Measurements from ENCODE around the gene SLIT3. TPM values are rescaled to one million over a fixed set of nuclear protein-coding genes. Genes with fewer than 3 reads are reported as not detected.

Gene SLIT3
- polyA plus RNA-seq, 4 donors = 44.8 to 57.0 (median 49.6) TPM

DNA sequence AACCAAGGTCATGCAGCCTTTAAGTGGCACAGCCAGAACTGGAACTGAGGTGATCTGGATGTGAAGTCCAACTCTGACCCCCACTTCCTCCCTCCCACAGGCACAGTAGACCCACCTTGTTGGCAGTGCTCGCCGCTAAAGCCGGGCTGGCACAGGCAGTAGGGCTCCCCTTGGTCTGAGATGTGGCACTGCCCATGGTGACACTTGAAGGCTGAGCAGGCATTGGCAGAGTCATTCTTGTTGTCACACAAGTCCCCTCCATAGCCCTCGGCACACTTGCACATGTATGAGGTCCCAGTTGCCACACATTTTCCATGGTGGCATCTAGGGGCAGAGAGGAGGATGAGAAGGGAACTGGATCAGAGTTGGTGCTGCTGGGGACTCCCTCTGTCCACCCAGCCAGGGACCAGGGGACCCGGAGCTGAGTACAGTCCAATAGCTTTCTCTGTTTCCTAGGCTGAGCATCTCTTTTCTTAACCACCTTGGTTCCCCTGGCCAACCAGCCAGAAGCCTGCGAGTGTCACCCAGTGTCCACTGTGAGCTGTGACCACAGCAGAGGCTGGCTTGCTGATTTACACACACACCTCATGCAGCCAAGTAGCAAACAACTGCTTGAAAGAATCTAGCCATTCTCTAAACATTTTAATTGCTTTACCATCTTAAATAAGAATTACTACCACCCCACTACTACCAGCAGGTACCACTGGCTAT lies 631.1 kb downstream of the SLIT3 start:
- no peak for DNase-seq (ENCODE audit: low read depth in 4 of 4, low spot score in 2 of 4)

DNA sequence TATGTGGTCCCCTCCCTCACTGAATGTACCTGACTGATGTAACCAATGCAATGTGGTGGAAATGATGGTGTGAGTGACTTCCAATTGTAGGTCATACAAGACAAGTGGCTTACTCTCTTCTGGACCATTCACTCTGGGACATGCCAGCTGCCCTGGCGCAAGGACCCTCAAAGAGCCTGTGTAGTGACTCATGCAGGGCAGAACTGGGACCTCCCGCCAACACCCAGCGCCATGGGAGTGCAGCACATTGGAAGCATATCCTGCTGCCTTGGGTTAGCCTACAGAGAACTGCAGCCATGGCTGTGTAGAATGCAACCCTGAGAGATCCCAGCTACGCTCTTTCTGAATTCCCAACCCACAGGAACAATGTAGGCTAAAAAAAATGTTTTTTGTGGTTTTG lies 631.8 kb downstream of the SLIT3 start:
- DNase-seq (ENCODE audit: low read depth in 4 of 4, low spot score in 2 of 4) = no peak

DNA sequence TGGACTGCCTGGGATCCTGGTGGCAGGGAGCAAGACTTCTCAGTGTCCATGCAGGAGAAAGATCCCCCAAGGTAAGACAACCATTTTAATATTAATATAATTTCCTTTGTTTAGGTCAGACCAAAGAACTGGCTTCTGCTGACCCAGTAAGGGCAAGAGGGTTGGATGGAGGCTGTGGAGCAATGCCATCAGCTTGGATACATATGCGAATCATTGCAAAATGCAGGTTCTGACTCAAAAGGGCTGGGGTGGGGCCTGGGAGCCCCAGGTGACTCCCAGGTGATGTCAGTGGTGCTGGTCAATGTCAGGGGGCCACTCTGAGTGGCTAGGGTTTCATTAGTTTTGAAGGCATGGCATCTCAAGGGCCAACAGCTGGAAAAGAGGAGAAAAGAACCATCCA lies 632.9 kb downstream of the SLIT3 start:
- no peak for DNase-seq (ENCODE audit: low read depth in 4 of 4, low spot score in 2 of 4)

DNA sequence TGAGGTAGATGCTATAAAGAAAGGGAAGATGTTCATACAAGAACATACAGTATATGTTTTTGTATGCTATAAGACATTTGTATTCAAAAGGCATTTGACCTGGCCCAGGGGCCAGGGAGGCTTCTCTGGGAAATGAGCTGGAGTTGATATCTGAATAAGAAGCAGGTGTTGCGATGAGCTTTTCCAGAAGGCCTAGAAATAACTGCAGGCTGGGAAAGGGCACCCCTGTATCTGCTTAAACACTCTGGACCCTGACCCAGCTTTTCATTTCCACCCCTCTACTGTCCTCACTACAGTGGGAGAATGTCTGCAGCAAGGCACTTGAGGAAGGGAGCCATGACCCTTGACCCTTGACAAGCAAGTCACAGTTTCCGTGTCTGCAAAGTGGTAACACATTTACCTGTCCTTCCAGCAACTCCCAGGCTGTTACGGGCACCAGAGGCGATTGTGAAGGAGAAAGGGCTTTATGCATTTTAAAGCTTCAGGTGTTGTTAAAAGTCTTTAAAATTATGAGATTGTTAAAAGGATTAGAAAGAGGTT lies 633.6 kb downstream of the SLIT3 start:
- no peak for DNase-seq (ENCODE audit: low read depth in 4 of 4, low spot score in 2 of 4)

DNA sequence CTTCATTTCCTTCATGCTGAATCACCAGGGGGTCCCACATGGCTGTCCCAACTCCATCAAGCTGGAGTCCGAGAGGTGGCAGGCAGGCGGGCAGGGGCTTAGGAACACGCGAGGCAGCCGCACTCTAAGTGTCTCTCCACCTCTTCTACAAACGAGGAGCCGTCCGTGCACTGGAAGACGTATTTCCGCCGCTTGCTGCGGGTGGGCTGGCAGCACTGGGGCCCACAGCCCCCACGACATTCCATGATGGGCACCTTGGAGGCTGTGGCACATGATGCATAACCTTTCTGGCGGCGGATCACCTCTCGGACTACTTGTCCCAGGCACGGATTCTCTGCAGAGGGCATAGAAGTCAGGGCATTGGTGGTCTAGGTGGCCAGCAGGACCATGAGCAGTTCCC lies 634.6 kb downstream of the SLIT3 start:
- no peak for DNase-seq (ENCODE audit: low read depth in 4 of 4, low spot score in 2 of 4)

DNA sequence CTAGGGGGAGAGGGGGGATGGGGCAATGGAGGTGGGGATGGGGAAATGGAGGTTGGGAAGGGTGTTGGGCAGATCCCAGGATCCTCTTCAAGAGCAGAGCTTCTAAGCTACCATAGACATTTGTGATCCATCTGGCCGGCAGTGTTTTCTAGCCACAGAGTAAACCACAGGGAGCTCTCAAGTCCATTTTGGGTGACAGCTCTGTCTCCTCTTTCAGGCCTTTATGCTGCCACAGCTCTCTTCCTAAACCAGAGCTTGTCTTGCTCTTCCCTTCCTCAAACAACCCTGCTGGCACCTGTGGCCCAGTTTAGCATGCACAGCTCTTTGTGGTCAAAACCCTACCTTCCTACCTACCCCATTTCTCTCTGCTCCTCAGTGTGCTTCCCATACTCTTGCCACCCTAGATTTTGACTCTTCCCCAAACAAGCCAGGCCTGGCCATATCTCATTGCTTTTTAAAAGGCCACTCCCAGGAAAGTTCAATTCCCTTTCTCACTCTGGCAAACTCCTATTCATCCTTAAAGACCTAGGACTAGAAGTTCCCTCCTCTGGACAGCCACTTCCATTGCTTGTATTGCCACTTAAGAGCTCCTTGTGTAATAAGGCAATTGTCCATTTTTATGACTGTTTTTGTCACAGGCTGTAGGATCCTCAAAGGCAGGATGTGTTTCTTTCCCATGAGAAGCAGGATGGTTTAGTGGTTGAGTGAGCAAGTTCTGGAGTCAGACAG lies 637.5 kb downstream of the SLIT3 start:
- DNase-seq (ENCODE audit: low read depth in 4 of 4, low spot score in 2 of 4) = no peak

DNA sequence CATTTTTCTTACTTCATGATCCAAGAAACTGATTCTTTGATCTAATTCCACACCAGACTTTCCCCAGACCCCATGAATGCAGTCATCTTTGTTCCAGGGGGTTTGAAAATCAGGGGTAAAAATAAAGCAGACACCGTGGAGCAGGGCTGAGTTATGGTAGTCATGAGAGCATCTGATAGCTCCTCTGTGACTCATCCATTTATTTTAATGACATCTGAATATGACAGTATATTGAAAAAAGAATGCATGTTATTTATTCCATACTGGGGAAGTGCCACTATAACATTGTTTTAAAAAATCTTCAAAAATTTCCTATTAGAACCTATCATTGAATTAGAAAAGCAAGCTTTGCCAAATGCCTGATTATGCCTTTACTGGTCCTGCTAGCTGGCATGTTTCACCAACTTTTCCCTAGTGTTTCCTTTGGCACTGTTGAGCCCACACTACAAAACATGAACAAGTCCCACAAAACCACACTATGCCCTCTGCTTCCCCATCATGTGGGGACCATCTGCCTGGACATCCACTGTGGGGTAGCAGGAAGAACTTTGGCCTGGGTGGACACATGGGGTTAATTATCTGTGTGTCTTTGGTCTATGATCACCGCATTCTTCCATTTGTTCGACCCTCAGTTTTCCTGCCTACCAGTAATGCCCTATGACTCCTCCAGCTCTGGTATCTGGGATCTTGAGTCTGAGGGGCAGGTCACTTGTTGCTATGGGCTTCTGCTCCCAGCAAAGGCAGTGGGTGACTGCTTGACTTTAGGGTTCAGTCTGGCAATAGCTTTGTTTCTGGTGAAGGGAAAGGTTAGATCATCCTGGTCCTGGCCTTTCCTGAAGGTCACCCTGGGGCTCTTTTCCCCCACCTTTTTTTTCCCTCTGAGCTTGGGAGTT lies 639.1 kb downstream of the SLIT3 start:
- DNase-seq (ENCODE audit: low read depth in 4 of 4, low spot score in 2 of 4) = no peak

DNA sequence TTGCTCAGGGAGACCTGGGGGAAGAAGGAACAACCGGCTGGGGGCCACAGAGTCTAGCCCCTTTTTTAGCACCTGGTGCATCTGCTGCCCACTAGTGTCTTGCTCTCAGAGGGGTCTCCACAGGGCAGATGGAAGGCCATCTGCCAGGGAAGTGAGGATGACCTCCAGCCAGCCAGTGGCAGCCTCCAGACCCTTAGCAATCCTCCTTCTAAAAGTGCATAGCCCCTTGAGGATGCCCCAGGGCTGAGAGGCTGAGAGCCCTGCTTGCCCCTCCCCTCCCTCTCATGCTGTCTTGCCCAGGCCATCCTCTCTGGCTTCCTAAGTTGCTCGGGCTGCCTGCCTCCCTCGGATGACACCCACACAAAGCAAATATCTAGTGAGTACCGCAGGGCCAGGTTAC lies 640.2 kb downstream of the SLIT3 start:
- no peak for DNase-seq (ENCODE audit: low read depth in 4 of 4, low spot score in 2 of 4)

DNA sequence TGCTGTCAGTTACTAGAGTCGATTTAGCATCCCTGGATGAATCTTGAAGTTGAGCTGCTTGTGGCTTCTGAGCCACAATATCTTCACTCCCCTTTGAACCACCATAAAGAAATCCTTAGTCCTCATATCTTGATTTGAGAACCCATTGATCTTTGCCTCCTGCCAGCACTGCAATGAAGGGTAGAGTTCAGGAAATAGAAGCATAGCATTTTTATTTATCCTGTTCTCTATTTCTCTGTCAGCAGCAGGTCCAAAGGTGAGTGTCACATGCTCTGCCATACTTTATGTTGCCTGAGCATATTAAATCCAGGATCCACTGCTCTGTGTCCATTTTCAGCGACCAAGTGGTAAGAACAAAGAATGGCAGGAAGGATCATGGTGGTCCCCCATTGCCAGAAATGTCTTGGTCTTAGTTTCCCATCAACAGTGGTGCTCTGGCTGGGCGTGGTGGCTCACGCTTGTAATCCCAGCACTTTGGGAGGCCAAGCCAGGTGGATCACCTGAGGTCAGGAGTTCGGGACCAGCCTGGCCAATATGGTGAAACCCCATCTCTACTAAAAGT lies 641.6 kb downstream of the SLIT3 start:
- no peak for DNase-seq (ENCODE audit: low read depth in 4 of 4, low spot score in 2 of 4)

DNA sequence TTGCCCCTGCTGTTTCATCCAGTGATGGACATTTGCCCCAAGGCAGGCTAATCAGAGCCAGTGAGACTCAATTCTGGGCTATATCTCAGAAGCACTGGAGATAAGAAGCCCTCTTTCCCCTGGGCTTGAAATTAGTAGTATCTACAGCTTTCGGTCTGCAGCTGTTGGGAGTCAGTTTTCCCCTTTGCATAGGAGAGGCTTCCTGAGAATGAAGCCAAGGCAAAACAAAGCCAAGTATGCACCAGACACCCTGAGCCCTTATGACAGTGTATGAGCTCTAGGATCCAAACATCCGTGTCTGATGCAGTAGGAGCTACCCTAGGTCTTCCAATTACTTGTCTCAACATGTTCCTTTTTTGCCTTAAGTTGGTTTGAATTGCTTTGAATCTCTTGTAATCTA lies 642.5 kb downstream of the SLIT3 start:
- DNase-seq (ENCODE audit: low read depth in 4 of 4, low spot score in 2 of 4) = no peak

DNA sequence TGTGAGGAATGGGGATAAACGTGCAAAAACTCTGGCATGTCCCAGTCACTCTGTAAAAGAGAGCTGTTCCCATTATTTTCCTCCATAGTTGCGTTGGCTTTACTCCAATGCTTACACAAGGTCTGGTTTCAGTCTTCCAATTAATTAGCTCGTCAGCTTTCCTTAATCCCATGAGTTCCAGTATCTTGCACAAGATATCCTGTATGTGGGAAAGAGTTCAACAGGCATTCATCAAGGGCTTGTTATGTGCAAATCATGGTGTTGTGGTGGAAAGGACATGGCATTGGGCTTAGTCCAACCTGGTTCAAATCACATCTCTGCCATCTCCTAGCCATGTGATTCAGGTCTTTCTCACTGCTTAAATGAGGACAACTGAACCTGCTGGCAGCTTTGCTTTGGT lies 644.3 kb downstream of the SLIT3 start:
- no peak for DNase-seq (ENCODE audit: low read depth in 4 of 4, low spot score in 2 of 4)

DNA sequence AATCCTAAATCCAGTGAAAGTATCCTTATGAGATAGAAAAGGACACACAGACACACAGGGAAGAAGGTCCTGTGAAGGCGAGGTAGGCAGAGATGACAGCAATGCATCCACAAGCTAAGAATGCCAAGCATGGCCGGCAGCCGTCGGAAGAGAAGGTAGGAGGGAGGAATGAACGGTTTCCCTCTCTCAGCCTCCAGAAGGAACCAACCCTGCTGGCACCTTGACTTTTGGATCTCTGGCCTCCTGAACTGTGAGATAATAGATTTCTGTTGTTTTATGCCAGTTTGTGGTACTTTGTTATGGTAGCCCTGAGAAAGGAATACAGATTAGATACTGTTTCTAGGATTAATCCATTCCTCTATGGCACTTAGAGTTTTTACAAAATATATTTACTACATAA lies 645.6 kb downstream of the SLIT3 start:
- DNase-seq (ENCODE audit: low read depth in 4 of 4, low spot score in 2 of 4) = no peak

DNA sequence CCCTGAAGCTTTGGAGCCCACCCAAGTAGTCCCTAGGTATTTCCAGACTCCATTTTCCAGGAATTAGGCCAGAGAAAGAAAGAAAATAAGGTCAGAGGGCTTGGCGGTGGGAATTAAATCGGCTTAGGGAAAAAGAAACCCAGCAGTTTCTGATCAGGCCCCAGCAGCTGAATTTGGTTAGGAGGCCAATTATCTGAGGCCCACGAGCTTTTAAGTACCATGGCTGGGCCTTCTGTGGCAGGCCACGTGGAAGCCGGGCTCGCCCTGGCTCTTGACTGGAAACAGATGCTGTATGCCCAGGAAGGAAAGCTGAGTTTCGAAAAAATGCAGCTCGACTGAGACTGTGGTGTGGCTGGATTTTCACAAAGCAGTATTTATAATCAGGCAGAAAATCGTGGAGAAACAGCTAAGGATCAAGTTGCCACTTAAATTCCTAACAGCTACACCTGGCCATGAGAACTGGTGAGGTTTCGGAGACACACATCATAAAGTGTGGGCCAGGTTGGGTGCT lies 646.7 kb downstream of the SLIT3 start:
- peak in 2 of 4 donors; percentile 21 to 29 for DNase-seq (ENCODE audit: low read depth in 4 of 4, low spot score in 2 of 4)

DNA sequence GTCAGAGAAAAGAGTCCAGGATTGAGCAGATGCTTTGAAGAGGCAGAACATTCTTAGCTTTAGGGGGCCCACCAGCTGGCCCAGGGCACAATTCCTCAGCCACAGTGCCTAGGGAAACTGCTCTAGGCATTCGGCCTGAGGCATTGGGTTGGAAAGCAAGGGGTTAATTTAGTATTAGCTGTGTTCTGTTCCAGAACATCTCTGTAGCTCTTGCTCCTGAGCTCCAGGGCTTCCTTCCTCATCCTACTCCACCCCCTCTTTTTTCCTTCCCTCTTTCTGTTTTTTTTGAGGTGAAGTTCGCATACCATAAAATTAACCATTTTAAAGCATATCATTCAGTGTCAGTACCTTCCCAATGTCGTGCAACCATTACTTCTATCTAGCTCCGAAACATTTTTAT lies 647.3 kb downstream of the SLIT3 start:
- no peak for DNase-seq (ENCODE audit: low read depth in 4 of 4, low spot score in 2 of 4)

DNA sequence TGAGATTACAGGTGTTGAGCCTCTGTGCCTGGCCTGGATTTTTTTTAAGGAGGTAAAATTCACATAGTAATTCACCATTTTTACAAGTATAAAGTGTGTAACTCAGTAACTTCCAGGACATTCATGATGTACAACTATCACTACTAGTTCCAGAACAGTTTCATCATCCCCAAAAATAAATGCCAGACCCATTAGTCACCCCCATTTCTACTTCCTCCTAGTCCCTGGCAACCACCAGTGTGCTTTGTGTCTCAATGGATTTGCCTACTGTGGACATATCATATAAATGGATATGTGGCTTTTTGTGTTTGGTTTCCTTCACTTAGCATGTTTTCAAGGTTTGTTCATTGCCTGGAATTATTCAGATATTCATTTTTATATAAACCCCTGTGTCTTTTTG lies 649.3 kb downstream of the SLIT3 start:
- DNase-seq (ENCODE audit: low read depth in 4 of 4, low spot score in 2 of 4) = no peak

DNA sequence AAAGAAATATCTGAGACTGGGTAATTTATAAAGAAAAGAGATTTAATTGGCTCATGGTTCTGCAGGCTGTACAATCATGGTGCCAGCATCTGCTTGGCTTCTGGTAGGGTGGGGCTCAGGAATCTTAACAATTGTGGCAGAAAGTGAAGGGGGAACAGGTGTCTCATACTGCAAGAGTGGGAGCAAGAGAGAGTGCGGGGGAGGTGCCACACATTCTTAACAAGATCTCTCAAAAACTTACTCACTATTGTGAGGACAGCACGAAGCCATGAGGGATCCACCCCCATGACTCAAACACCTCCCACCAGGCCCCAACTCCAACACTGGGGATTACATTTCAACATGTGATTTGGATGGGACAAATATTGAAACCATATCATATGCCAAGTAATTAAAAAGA lies 651.6 kb downstream of the SLIT3 start:
- no peak for DNase-seq (ENCODE audit: low read depth in 4 of 4, low spot score in 2 of 4)

DNA sequence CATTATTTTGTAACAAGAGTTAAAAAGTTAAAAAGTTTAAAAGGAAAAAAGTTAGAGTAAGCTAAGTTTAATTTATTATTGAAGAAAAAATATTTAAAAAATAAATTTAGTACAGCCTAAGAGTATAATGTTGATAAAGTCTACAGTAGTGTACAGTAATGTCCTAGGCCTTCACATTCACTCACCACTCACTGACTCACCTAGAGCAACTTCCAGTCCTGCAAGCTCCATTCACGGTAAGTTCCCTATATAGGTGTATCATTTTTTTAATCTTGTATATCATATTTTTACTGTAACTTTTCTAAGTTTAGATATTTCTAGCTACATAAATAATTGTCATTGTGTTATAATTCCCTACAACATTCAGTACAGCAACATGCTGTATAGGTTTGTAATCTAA lies 652.4 kb downstream of the SLIT3 start:
- DNase-seq (ENCODE audit: low read depth in 4 of 4, low spot score in 2 of 4) = no peak

DNA sequence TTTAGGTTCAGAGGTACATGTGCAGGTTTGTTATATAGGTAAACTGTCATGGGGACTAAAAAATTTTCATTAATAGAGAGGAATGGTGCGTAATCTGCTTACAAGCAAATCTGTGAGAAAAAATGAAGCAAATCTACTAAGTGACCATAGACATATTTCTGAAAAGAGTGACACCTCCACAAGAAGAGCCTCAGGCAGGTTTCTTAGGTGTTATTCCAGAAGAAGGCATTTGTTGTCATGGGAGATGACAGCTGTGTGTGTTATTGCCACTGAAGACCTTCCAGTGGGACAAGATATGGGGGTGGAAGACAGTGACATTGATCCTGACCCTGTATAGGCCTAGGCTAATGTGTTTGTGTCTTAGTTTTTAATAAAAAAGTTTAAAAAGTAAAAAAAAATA lies 652.9 kb downstream of the SLIT3 start:
- DNase-seq (ENCODE audit: low read depth in 4 of 4, low spot score in 2 of 4) = no peak

DNA sequence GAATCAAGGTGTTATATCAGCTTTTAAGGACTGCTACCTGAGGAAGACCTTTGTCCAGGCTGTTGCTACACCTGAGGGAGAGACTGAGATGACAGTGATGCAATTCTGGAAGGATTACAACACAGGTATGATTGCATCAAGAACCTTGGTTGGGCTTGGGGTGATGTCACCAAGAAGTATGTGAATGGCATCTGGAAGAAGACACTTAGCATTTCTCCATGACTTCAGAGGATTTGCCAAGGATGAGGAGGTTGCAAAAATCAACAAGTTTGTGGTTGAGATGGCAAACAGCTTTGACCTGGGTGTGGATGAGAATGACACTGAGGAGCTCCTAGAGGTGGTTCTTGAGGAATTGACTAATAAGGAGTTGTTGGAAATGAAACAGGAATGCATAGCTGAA lies 653.9 kb downstream of the SLIT3 start:
- DNase-seq (ENCODE audit: low read depth in 4 of 4, low spot score in 2 of 4) = no peak

DNA sequence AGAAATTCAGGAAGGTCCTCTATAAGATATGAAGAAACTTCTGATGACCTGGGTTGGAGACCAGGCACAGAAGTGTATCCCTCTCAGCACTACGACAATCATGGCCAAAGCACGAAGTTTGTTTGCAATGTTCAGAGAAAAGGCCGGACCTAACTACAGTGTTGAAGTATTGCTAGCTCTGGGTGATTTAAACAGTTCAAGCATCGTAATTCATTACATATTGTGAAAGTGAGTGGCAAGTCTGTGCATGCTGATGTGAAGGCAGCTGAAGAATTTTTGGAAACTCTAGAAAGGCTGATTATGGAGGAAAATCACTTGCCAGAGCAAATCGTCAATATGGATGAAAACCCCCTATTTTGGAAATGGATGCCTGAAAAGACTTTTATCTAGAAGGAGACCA lies 654.6 kb downstream of the SLIT3 start:
- no peak for DNase-seq (ENCODE audit: low read depth in 4 of 4, low spot score in 2 of 4)

DNA sequence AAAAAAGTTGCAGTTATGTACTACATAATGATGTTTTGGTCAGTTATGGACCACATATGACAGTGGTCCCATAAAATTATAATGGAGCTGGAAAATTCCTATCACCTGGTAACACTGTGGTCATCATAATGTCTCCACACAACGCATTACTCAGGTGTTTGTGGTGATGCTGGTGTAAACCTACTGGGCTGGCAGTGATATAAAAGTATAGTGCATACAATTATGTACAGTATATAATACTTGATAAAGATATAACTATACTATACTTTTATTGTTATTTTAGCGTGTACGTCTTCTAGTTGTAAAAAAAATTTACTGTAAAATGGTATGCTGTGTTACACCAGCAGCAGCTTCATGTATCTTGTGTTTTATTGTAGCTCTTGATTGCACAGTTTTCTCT lies 655.7 kb downstream of the SLIT3 start:
- no peak for DNase-seq (ENCODE audit: low read depth in 4 of 4, low spot score in 2 of 4)
